Measurements from ENCODE around the gene EFNA5. TPM values are rescaled to one million over a fixed set of nuclear protein-coding genes. Genes with fewer than 3 reads are reported as not detected.
A peak's percentile ranks its signal among the peaks of the same experiment; 100 is the strongest.

EFNA5 gene
- total and polyA plus RNA-seq, 2 of the 13 experiments (the other 11 are each of a cell fraction or from before 2014, with no cell fraction given) = not detected

DNA sequence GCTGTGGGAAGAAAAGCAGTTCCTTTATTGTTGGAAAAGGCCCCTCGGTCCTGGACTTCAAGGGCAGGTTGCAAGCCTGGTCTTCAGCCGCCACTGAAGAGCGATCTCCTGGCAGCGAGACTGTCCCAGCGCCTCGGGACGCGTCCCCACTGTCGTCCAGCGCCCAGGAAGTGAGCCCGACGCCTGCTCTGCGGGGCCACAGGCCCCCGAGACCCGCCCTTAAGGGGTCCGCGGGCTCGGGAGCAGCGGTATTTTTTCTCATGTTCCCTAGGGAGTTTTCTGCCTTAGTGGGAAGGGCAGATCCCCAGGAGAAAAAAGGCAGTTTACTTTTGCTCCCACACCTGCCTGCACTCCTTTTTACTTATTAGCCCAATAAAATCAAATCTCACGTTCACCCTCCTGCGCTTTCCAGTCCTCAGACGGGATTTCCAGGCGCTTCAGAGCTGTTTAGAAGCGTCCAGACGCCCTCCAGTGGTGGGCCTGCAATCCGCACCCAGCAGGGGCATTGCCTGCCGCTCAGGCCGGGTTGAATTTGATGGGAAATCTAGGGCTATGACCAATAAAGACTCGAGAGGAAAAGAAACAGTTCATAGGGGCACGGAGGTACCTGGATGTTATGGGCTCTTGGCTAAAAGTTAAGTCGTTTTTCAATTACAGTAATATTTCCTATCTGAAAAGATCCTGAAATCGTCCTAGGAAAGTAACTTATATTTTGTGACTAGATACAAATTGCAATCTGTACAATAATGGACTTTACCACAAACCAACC lies 2.8 kb upstream of the EFNA5 start (continued):
- no peak for TF ChIP-seq ARNT (IDR thresholded peaks at IDR 0.05)
- no peak for TF ChIP-seq SRSF1 (optimal IDR thresholded peaks at IDR 0.05; ENCODE audit: low read depth, low read length)
- TF ChIP-seq PHF21A (CRISPR knock-in tag; IDR thresholded peaks at IDR 0.05) = 0 out of 2 replicates have a peak, but pooled peaks have one; percentile 21
- TF ChIP-seq, protein P1, sequence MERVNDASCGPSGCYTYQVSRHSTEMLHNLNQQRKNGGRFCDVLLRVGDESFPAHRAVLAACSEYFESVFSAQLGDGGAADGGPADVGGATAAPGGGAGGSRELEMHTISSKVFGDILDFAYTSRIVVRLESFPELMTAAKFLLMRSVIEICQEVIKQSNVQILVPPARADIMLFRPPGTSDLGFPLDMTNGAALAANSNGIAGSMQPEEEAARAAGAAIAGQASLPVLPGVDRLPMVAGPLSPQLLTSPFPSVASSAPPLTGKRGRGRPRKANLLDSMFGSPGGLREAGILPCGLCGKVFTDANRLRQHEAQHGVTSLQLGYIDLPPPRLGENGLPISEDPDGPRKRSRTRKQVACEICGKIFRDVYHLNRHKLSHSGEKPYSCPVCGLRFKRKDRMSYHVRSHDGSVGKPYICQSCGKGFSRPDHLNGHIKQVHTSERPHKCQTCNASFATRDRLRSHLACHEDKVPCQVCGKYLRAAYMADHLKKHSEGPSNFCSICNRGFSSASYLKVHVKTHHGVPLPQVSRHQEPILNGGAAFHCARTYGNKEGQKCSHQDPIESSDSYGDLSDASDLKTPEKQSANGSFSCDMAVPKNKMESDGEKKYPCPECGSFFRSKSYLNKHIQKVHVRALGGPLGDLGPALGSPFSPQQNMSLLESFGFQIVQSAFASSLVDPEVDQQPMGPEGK (CRISPR knock-in tag; IDR thresholded peaks at IDR 0.05) = 0 out of 2 replicates have a peak, but pooled peaks have one; percentile 21
- TF ChIP-seq MED8 (CRISPR knock-in tag; IDR thresholded peaks at IDR 0.05; ENCODE audit: insufficient replicate concordance) = no peak
- TF ChIP-seq CBX2 (IDR thresholded peaks at IDR 0.05; ENCODE audit: low read depth, low read length) = no peak
- TF ChIP-seq CBX2 (CRISPR knock-in tag; IDR thresholded peaks at IDR 0.05; ENCODE audit: low read depth) = no peak
- TF ChIP-seq KAT2B (IDR thresholded peaks at IDR 0.05; ENCODE audit: borderline replicate concordance, low read depth, low read length) = no peak
- no peak for TF ChIP-seq SIN3B (IDR thresholded peaks at IDR 0.05; ENCODE audit: low read length)
- TF ChIP-seq FOXC1 (CRISPR knock-in tag; IDR thresholded peaks at IDR 0.05; ENCODE audit: borderline replicate concordance) = no peak
- TF ChIP-seq AGO1 (IDR thresholded peaks at IDR 0.05; ENCODE audit: low read depth, low read length, poor library complexity, severe bottlenecking) = no peak
- TF ChIP-seq GABPB1 (CRISPR knock-in tag; IDR thresholded peaks at IDR 0.05) = peak; percentile 24; the same call in 1 of the 2 replicates
- TF ChIP-seq, protein P2, sequence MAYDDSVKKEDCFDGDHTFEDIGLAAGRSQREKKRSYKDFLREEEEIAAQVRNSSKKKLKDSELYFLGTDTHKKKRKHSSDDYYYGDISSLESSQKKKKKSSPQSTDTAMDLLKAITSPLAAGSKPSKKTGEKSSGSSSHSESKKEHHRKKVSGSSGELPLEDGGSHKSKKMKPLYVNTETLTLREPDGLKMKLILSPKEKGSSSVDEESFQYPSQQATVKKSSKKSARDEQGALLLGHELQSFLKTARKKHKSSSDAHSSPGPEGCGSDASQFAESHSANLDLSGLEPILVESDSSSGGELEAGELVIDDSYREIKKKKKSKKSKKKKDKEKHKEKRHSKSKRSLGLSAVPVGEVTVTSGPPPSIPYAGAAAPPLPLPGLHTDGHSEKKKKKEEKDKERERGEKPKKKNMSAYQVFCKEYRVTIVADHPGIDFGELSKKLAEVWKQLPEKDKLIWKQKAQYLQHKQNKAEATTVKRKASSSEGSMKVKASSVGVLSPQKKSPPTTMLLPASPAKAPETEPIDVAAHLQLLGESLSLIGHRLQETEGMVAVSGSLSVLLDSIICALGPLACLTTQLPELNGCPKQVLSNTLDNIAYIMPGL (CRISPR knock-in tag; IDR thresholded peaks at IDR 0.05; ENCODE audit: borderline replicate concordance in 1 of 2, low read depth in 1 of 2) = peak in 1 of 2 experiments; percentile 37; a peak in 1 of 4 replicates
- no peak for TF ChIP-seq ZNF761 (CRISPR knock-in tag; conservative IDR thresholded peaks at IDR 0.05)
- TF ChIP-seq ZNF460 (CRISPR knock-in tag; IDR thresholded peaks at IDR 0.05; ENCODE audit: borderline replicate concordance) = no peak
- TF ChIP-seq ZNF343 (CRISPR knock-in tag; IDR thresholded peaks at IDR 0.05) = no peak
- TF ChIP-seq SMAD3 (CRISPR knock-in tag; IDR thresholded peaks at IDR 0.05) = peak; percentile 65; the same call in 1 of the 2 replicates
- peak; percentile 73; the same call in 1 of the 2 replicates for TF ChIP-seq KDM2A (CRISPR knock-in tag; IDR thresholded peaks at IDR 0.05; ENCODE audit: borderline replicate concordance, low read depth)
- TF ChIP-seq ZNF232 (CRISPR knock-in tag; IDR thresholded peaks at IDR 0.05; ENCODE audit: borderline replicate concordance) = no peak
- TF ChIP-seq, protein P3, sequence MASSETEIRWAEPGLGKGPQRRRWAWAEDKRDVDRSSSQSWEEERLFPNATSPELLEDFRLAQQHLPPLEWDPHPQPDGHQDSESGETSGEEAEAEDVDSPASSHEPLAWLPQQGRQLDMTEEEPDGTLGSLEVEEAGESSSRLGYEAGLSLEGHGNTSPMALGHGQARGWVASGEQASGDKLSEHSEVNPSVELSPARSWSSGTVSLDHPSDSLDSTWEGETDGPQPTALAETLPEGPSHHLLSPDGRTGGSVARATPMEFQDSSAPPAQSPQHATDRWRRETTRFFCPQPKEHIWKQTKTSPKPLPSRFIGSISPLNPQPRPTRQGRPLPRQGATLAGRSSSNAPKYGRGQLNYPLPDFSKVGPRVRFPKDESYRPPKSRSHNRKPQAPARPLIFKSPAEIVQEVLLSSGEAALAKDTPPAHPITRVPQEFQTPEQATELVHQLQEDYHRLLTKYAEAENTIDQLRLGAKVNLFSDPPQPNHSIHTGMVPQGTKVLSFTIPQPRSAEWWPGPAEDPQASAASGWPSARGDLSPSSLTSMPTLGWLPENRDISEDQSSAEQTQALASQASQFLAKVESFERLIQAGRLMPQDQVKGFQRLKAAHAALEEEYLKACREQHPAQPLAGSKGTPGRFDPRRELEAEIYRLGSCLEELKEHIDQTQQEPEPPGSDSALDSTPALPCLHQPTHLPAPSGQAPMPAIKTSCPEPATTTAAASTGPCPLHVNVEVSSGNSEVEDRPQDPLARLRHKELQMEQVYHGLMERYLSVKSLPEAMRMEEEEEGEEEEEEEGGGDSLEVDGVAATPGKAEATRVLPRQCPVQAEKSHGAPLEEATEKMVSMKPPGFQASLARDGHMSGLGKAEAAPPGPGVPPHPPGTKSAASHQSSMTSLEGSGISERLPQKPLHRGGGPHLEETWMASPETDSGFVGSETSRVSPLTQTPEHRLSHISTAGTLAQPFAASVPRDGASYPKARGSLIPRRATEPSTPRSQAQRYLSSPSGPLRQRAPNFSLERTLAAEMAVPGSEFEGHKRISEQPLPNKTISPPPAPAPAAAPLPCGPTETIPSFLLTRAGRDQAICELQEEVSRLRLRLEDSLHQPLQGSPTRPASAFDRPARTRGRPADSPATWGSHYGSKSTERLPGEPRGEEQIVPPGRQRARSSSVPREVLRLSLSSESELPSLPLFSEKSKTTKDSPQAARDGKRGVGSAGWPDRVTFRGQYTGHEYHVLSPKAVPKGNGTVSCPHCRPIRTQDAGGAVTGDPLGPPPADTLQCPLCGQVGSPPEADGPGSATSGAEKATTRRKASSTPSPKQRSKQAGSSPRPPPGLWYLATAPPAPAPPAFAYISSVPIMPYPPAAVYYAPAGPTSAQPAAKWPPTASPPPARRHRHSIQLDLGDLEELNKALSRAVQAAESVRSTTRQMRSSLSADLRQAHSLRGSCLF (CRISPR knock-in tag; IDR thresholded peaks at IDR 0.05; ENCODE audit: borderline replicate concordance) = no peak
- no peak for TF ChIP-seq ATM (IDR thresholded peaks at IDR 0.05; ENCODE audit: borderline replicate concordance)

All from HepG2 (cell line).